Tibial nerve (tissue), 4 donors: Measurements from ENCODE around the gene JPH2.

ENCODE experiments used
- EP300 ChIP-seq, 2 donors: sonication (generic); formaldehyde crosslinking; IDR thresholded peaks; one replicate each; pipeline ENCODE4 v1.6.1; 2017; ENCODE audit warnings: antibody characterized with exemption in 2 of 2, mild to moderate bottlenecking in 1 of 2
- POLR2A ChIP-seq, 2 donors: fragments of 450-650 bp; IDR thresholded peaks; one replicate each; pipeline ENCODE4 v1.6.1; 2017; ENCODE audit warnings: antibody characterized with exemption in 2 of 2, mild to moderate bottlenecking in 2 of 2, moderate library complexity in 2 of 2
- TF ChIP-seq, protein P1 (sequence below), 5 experiments: fragments of 200-600 bp in 3 of 5; fragments of 450-650 bp in 2 of 5; sonication (generic) in 3 of 5; IDR thresholded peaks; one replicate each; pipeline ENCODE4 v1.5.1; 2016 to 2019; ENCODE audit warnings: antibody characterized with exemption in 5 of 5, mild to moderate bottlenecking in 3 of 5, moderate library complexity in 2 of 5

GRCh38 chr20:44217342-44218092, 30.5 kb upstream of the JPH2 start:
- TF ChIP-seq, protein P1, sequence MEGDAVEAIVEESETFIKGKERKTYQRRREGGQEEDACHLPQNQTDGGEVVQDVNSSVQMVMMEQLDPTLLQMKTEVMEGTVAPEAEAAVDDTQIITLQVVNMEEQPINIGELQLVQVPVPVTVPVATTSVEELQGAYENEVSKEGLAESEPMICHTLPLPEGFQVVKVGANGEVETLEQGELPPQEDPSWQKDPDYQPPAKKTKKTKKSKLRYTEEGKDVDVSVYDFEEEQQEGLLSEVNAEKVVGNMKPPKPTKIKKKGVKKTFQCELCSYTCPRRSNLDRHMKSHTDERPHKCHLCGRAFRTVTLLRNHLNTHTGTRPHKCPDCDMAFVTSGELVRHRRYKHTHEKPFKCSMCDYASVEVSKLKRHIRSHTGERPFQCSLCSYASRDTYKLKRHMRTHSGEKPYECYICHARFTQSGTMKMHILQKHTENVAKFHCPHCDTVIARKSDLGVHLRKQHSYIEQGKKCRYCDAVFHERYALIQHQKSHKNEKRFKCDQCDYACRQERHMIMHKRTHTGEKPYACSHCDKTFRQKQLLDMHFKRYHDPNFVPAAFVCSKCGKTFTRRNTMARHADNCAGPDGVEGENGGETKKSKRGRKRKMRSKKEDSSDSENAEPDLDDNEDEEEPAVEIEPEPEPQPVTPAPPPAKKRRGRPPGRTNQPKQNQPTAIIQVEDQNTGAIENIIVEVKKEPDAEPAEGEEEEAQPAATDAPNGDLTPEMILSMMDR (IDR thresholded peaks at IDR 0.05) = peak; percentile 53 to 85 (median 69)
- TF ChIP-seq EP300 (IDR thresholded peaks at IDR 0.05) = peak in 1 of 2 donors; percentile 8
- TF ChIP-seq POLR2A (IDR thresholded peaks at IDR 0.05) = no peak
